GM08714 (cell line): Measurements from ENCODE around the gene DIPK1B.
"Not testable (repeated sequence)": the region's sequence is repeated elsewhere in the genome, so short reads cannot be mapped to it uniquely, and the experiment has no call there.

Source experiments
- H3K4me3 ChIP-seq: fragments of 200-500 bp; sonication (Bioruptor generic); 2 replicates; pipeline ENCODE4 v1.5.1; 2014; ENCODE audit warnings: mild to moderate bottlenecking, low read length, inconsistent platforms
- ZNF274 ChIP-seq: IDR thresholded peaks from 2 replicates; pipeline ENCODE4 v1.6.1; 2012; ENCODE audit warnings: mild to moderate bottlenecking, low read depth, low read length

The DIPK1B gene

DNA sequence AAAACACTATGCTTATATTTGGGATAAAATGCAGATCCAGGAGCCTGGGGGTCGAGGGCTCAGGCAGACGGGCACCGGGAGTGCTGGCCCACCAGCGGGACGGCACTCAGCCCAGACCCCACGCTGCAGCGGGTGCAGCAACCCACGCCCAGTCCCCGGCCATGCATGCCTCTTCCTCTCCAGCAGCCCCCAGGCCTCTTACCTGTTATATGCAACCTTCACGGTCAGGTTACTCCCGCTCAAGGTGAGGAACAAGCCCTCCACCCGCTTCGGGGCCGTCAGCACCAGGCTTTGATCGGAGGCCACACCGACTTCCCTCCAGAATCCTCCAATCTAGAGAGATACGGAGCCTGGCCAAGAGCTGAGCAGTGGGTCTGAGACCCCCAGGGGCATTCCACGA is 44.5 kb downstream of the DIPK1B start:
- H3K4me3 ChIP-seq = no peak overlapping the region; the same call in 1 of the 2 replicates
- TF ChIP-seq ZNF274 = no peak

DNA sequence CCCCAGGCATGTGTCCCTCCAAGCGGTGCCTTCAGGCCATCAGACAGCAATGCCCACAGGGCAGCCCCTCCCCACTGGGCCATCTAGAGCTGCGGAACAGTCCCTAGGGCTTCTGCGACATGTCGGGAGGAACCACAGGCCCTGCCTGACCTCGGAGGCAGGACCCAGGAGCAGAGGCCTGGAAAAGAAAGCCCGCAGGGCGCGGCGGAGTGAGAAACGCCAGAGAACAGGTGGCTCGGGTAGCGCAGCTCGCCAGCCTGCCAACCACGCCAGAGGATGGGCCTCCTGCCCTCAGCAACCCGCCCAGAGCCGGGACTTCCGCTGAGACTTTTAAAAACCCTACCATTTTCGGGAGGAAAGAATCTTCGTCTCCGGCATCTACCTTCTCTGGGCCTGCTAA is 45.0 kb downstream of the DIPK1B start:
- H3K4me3 ChIP-seq = no peak overlapping the region; the same call in 1 of the 2 replicates
- no peak for TF ChIP-seq ZNF274

DNA sequence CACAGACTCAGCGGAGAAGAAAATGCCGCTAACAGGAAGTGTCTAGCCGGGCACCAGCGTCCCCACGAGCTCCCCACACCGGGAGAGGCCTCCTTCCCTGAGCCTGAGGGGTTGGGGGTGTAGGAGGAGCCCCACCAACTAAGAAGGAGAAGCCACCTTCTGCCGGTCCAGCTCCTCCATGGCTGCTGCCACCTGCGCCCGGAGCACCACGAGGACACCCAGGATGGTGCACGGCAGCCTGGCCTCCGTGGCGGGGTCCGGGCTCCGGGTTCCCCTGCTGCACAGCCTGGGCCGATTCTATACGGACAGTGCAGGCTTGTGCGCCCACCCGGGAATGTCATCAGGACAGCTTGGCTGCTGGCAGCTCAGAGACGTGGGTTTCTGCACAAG is 45.4 kb downstream of the DIPK1B start:
- TF ChIP-seq ZNF274 = no peak
- no peak overlapping the region for H3K4me3 ChIP-seq

DNA sequence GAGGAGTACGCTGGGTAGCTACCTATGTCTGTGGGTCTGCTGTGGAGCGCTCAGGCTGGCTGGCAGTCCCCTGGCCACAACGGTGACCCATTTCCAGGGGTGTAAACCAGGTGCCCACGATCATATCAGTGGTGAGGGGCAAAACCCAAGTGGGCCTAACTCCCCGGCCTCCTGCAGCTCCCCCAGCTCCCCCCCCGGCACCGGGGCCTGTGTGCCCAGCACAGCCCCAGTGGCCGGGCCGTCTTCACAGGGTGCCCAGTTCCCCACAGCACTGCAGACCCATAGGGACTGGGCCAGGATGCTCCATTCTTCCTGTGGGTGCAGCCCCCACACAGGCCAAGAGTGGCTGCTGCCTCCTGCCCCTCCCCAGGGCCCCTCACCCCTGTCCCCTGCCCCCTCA is 46.6 kb downstream of the DIPK1B start:
- TF ChIP-seq ZNF274 = no peak
- no peak overlapping the region for H3K4me3 ChIP-seq

DNA sequence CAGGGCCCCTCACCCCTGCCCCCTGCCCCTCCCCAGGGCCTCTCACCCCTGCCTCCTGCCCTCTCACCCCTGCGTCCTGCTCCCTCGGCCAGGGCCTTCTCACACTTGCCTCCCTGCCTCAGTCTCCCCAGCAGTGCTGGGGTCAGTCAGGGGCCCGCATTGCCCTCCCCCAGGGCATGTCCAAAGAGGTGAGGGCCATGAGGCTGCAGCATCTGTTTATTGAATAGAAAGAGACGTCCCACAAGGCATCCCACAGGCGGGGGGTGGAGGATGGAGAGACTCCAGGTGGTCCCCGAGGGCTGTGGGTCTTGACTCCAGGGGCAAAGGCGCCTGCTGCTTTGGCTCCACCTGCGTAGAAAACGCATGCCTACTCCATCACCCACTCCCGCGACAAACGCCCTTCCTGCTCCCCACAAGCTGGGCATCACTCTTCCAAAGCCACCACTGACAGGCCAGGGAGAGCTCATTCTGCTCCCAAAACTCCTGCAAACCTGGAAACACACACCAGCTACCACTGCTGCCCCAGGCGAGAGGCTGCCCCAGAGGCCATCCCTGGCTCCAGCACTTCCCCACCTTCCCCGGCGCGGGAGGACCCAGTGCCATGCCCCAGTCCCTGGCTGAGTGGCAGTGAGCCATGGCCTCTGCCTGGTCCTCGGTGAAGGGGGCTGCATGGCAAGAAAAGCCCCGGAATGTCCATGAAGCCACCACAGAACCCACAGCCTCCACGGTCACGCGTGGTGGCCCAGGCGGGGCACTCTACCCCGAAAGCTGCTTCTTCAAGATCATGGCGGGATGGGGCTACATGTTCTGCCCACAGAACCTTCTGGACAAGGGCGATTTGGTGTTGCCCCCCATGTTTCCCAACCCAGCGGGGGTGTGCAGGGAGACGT is 47.3 kb downstream of the DIPK1B start:
- TF ChIP-seq ZNF274 = no peak

DNA sequence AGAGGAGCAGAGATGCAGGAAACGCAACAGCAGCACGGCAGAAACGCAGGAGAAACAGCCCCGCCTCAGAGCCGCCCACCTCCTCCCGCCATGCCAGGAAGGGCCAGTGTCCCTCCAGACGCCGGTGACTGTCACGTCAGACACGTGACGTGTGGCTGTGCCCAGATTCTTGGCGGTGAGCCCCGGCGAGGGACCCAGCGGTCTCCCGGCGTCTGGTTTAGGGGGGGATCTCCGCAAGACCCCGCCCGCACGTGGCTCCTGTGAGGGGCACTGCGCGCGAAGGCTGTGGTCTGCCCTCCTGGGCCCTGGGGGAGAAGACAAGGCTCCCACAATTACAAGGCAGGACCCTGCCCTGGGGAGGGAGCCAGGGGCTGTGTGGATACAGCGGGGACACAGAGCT is 48.1 kb downstream of the DIPK1B start:
- no peak overlapping the region for H3K4me3 ChIP-seq
- TF ChIP-seq ZNF274 = no peak

More for the DNA sequence above, 47.3 kb downstream of the DIPK1B start:
- H3K4me3 ChIP-seq = no peak overlapping the region

DNA sequence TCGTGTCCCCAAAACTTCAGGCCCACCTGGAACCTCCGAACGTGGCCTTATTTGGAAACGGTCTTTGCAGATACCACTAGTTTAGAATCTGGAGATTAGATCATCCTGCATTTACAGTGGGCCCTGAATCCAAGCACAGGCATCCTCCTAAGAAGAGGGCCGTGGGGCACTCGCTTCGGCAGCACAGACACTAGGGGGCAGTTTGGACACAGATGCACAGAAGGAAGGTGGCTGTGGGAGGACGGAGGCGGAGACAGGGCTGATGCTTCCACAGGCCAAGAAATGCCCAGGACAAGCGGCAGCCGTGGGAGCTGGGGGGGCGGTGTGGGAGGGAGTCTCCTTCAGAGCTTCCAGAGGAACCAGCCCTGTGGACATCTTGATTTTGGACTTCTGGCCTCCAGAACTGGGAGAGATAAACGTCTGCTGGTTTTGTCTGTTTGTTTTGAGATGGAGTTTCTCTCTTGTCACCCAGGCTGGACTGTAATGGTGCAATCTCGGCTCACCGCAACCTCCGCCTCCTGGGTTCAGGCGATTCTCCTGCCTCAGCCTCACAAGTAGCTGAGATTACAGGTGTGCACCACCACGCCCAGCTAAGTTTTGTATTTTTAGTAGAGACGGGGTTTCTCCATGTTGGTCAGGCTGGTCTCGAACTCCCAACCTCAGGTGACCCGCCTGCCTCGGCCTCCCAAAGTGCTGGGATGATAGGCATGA is 48.6 kb downstream of the DIPK1B start:
- not testable (repeated sequence) for H3K4me3 ChIP-seq

DNA sequence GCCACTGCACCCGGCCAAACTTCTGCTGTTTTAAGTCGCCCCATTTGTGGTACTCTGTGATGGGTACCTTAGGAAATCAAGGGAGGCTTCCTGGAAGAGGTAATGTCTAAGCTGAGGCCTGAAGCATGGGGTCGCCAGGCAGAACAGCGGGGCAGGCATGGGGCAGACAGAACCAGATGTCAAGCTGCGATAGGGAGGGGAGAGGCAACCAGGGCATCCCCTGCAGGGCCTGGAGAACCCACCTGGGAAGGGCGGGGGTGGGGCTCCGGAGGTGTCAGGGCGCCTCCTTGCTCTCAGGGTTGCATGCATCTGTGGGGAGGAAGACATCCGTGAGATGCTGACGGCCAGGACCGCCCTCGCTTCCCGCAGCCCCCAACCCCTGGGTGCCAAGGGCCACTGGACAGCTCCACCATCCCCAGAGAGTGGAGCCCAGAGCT is 49.2 kb downstream of the DIPK1B start:
- no peak for TF ChIP-seq ZNF274
- H3K4me3 ChIP-seq = no peak overlapping the region

DNA sequence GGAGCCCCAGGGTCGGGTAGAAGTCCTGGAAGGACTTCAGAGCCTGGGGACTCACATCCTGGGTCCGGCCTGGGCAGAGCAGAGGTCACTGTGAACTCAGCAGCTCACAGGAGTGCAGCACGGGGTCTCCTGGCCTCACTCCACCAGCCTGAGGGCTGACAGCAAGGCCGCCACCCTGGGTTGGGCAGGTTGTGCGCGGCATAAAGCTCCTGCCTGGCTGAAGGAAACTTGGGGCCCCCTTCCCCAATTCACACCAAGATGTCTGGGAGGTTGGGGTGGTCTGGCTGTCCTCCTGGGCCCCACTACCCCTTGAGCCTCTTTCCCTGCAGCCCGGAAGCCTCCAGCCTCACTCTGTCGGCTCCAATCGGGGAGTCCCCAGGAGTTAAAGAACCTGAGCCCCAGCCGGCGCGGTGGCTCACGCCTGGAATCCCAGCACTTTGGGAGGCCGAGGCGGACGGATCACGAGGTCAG is 49.9 kb downstream of the DIPK1B start:
- no peak for TF ChIP-seq ZNF274
- no peak overlapping the region for H3K4me3 ChIP-seq

DNA sequence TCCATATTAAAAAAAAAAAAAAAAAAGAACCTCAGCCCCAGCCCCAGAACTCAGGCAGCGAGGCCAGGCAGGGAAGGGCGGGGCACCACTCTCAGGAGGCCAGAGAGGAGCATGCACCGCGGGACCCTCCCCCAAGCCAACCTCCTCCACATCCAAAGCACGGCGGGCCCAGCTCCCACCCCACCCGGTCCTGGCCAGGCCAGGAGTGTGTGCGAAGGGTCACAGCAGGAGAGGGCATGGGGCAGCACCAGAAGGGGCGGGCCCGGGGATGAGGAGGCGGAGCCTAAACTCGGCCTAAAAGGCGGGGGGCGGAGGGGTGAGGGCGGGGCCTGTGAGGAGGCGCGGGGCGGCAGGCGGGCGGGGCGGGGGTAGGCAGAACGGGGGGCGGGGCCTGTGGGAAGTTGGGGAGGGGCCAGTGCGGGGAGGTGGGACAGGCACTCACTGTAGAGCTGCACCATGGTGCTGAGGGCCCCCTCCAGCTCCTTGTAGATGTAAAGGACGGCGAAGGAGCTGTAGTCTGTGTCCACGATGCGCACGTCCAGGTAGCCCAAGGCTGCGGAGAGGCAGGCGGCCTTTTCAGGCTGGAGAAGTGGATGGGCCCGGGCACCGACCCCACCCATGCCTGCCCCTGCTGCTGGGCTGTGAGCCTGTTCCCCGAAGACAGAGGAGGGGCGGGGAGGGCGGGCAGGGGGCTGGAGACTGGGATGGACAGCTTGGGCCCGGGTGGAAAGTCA is 50.7 kb downstream of the DIPK1B start:
- H3K4me3 ChIP-seq = no peak overlapping the region
- TF ChIP-seq ZNF274 = no peak

DNA sequence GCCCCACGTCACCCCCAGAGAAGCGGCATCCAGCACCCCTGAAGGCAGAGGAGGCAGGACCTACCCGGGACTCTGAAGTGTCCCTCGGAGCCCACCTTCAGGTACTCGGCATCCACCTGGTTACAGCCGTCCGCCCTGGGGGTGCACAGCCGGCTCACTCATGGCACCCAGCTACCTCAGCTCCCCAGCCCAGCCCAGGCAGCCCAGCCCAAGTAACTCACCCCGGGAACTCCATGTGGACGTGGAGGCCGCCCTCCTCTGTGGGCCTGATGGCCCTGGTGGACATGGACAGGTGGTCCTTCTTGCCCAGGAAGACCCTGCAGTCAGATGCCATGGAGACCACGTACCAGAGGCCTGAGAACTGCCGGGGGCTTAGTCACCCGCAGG is 51.3 kb downstream of the DIPK1B start:
- no peak overlapping the region for H3K4me3 ChIP-seq
- no peak for TF ChIP-seq ZNF274

DNA sequence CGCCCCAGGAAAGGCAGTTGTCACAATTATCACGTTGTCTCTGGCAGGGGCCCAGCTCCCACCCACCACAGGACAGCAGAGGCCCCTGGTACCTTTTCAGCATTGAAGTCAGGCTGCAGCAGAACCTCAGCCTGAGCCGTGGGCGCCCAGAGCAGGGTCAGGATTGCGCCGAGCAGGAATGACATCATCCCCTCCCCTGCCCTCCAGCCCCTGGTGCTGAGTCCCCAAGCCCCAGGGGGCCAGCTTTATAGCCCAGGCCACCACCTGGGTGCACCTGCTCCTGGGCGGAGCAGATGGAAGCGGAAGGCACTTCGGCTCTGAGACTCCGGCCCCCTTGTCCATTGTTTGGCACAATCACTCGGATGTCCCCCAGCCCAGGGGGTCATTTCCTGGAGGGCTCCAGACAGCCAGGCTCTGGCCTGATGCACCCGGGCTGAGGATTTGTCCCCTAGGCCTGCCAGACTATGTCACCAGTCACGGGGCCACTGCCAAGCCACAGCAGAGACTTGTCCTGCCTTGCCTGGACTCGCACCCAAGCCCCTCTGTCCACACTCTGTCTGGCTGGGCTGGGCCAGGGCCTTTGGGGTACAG is 52.0 kb downstream of the DIPK1B start, which contains the start of gene LCN15:
Gene LCN15 (minus strand): TSS at position 218 of the 591 bp plus-strand sequence. CDS start 30 bp downstream, at position 188.
- no peak for TF ChIP-seq ZNF274
- H3K4me3 ChIP-seq = no peak within 1 kb of the TSS

DNA sequence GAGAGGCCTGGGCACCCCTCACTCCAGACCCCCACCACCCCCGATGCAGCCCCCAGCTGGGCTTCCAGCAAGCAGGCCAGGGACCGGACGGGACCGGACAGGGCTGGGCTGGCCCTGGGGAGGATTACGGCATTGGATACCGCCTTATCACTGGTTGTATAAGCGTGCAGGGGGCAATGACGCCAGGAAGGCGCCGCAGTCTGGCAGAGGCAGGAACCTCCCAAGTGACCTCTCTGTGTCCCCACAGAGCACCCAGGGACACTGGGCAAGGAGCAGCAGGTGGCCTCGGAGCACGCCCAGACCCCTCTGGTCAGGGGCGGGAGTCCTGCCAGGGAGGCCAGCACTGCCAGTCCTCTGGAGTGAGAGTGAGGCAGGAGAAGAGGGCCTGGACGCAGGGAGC is 52.7 kb downstream of the DIPK1B start:
- TF ChIP-seq ZNF274 = no peak
- no peak overlapping the region for H3K4me3 ChIP-seq

DNA sequence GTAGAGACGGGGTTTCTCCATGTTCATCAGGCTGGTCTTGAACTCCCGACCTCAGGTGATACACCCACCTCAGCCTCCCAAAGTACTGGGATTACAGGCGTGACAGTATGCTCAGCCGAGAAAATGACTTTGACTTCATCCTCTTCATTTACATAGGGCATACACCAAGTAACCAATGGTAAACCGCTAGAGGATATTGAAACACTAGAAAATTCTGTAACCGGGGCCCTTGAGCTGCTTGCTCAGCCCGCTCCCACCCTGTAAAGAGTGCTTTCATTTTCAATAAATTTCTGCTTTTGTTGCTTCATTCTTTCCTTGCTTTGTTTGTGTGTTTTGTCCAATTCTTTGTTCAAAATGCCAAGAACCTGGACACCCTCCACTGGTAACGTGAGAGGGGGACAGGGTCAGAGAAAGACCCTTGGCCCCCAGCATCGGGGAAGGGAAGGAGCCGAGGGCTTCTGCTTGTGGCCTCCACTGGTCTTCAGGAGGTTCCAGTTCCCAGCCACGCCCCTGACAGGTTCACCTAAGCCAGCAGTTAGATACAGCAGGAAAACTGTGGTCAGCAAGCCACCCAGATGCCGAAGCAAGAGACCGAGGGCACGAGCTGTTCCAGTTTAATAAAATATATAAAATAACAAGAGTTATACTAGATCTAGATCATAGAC is 53.5 kb downstream of the DIPK1B start:
- peak overlapping the region; percentile 1; the same call in 1 of the 2 replicates for H3K4me3 ChIP-seq

DNA sequence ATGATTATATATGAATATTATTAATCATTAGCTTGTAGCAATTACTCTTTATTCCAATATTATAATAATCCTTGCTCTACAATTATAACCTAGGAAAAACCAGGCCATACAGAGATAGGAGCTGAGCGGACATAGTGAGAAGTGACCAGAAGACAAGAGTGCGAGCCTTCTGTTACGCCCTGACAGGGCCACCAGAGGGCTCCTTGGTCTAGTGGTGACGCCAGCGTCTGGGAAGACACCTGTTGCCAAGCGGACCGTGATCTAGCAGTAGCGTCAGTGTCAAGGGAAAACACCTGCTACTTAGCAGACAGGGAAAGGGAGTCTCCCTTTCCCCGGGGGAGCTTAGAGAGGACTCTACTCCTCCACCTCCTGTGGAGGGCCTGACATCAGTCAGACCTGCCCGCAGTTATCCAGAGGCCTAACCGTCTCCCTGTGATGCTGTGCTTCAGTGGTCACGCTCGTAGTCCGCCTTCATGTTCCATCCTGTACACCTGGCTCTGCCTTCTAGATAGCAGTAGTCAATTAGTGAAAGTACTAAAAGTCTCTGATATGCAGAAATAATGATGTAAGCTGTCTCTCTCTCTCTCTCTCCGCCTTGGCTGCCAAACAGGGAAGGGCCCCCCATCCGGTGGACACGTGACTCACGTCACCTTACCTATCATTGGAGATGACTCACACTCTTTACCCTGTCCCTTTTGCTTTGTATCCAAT is 54.2 kb downstream of the DIPK1B start:
- not testable (repeated sequence) for H3K4me3 ChIP-seq
